CD4-positive, alpha-beta T cell treated with Interleukin-21 for 1 hour (primary cell): ENCODE measurements around the gene SAMD4B.
A peak's percentile ranks its signal among the peaks of the same experiment; 100 is the strongest.
"Not testable (repeated sequence)": the region's sequence is repeated elsewhere in the genome, so short reads cannot be mapped to it uniquely, and the experiment has no call there.

Experiments used
- DNase-seq: peaks from one replicate; pipeline ENCODE4 v3.0.0-alpha.2; 2020

SAMD4B gene

GRCh38 chr19:39341719-39342604 is at the start of gene SAMD4B:
TSS of gene SAMD4B (plus strand) at chr19:39342421. CDS start at chr19:39356894, 14,473 bp downstream.
- peak; percentile 99 for DNase-seq

DNA sequence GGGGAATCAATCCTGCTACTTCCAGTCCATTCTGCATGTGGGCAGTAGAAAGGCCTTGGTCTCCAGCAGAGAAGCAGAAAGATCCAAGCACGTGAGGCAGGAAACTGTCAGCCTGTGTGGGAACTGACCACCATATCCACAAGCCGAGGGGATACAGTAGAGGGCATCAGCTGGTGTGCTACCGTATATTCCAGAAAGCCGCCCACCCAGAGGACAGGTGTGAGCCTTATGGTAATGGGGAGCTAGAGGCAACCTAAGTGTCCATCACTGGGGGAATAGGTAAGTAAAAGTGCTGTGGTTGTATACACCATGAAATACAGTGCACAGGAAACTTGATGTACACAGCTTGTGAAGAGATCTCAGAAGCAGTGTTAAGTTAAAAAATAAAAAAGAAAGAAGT is 48.8 kb upstream of the SAMD4B start:
- no peak for DNase-seq

DNA sequence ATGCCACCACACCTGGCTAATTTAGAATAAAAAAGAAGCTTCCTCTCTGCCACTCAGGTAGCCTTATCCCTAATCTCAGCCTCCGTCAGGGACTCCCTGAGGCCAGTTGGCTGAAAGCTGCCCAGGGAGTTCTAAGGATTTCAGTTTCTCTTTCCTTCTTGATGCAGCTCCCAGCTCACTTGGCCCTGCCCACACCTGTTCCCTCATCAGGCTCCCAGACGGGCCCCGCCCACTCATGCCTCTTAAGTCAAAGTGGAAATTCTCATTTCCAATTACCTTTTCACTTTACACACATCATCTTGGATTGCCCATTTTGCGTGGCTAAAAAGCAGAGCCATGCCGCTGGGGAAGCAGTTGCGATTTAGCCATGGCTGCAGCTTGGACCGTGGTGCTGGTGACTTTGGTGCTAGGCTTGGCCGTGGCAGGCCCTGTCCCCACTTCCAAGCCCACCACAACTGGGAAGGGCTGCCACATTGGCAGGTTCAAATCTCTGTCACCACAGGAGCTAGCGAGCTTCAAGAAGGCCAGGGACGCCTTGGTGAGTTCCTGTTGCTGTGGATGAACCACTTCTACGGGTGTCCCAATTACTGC is 46.1 kb upstream of the SAMD4B start, which contains the start of gene IFNL1:
IFNL1 (plus strand) TSS at position 353 of the 591 bp plus-strand sequence; CDS start at position 368, 15 bp downstream.
- DNase-seq, result no peak

- no peak for DNase-seq
Observed at GRCh38 chr19:39296906-39297305, 45.3 kb upstream of the SAMD4B start.

- peak; percentile 72 for DNase-seq
Observed at GRCh38 chr19:39297931-39298634, 44.1 kb upstream of the SAMD4B start.

DNA sequence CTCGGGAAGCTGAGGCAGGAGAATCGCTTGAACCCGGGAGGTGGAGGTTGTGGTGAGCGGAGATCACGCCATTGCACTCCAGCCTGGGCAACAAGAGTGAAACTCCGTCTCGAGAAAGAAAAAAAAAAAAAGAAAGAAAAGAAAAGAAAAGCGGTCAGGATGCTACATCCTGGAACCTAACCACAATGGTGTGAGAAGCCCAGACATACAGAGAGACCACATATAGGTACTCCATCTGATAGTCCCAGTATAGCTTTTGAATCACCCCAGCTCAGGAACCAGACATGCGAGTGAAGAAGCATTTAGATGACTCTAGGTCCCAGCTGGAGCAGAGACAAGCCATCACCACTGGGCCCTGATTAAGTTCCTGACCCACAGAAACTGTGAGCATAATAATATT is 42.8 kb upstream of the SAMD4B start:
- DNase-seq, result peak; percentile 33

- no peak for DNase-seq
Observed at GRCh38 chr19:39299832-39300231, 42.4 kb upstream of the SAMD4B start.

- no peak for DNase-seq
Observed at GRCh38 chr19:39301021-39301420, 41.2 kb upstream of the SAMD4B start.

GRCh38 chr19:39301562-39301961 is 40.7 kb upstream of the SAMD4B start:
- DNase-seq, result no peak

DNA sequence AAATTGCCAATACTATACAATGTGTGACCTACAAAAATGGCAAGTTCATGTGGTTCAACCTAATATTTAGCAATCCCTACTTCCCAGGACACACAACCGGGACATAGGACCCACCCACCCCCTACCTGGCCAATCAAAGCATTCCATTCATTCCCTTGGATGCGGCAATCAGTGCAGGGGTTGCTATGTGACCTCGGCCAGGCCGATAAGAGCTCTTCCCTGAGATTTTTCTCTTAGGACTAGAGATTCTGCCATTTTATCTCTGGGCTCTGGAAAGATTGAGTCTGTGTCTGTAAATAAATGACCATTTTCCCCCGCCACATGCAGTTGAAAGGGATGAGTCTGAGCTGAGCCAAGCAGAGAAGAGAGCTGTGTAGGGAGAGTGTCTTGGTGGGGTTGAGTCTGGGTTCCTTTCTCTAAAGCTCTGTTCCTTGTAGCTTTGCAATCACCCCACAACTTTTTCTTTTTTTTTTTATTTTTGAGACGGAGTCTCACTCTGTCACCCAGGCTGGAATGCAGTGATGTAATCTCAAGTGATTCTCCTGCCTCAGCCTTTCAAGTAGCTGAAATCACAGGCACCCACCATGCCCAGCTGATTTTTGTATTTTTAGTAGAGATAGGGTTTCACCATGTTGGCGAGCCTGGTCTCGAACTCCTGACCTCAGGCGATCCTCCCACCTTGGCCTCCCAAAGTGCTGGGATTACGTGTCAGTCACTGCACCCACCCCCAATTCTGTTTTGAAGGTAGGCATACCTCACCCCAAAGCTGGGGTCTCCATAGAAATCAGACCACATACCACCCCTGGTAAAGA is 38.6 kb upstream of the SAMD4B start:
- no peak for DNase-seq

DNA sequence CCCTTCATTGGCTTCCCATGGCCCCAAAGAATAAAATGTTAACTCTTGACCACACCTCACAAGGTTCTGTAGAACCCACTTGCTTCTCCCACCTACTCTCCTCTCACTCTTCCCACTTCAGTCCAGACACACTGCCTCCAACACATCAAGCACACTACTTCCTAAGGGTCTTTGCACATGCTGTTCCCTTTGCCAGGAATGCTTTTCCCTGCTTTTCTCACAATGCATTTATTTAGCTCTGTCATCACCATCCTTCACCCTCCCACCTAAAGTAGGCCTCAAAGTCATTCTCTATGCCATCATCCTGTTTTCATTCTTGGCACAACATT is 38.1 kb upstream of the SAMD4B start:
- DNase-seq, result no peak

DNA sequence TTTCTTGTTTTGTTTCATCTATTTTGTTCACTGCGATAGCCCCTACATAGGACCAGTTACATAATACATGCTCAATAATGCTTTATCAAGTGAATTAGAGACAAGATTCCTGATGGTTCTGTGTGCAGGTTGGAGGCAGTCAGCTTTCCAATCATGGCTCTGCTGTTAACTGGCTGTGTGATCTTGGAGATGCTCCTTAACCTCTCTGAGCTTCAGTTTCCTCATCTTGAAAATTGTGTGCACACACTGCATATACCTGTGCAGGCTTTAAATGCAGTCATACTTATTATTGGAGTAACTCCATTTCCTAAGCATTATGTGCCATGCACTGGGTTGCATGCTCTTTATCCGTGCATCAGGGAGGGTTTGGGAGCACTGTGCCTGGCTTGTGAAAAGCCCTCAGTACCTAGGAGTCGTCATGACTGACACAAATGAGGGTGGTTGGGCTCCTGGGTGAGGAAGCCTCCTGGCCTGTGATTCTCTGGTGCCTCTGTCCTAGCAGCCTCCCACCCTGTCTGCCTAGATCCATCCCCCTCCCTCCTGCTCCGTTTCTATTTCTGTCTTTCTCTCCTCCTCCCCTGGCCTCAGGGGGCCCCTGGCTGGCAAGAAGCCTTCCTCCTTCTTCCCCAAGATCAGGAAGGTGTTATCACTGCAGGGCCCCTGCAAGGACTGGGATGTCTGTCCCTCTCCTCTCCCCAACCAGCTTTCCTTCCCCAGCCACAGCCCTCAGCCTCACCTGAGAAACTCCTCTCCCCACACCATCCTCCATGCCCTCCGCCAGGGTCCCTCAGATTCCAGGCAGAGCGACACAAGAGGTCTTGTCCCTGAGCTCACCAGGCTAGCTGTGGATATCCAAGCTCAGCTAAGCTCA is 37.3 kb upstream of the SAMD4B start:
- DNase-seq, result no peak

GRCh38 chr19:39306075-39306474 is 36.1 kb upstream of the SAMD4B start:
- DNase-seq, result no peak

DNA sequence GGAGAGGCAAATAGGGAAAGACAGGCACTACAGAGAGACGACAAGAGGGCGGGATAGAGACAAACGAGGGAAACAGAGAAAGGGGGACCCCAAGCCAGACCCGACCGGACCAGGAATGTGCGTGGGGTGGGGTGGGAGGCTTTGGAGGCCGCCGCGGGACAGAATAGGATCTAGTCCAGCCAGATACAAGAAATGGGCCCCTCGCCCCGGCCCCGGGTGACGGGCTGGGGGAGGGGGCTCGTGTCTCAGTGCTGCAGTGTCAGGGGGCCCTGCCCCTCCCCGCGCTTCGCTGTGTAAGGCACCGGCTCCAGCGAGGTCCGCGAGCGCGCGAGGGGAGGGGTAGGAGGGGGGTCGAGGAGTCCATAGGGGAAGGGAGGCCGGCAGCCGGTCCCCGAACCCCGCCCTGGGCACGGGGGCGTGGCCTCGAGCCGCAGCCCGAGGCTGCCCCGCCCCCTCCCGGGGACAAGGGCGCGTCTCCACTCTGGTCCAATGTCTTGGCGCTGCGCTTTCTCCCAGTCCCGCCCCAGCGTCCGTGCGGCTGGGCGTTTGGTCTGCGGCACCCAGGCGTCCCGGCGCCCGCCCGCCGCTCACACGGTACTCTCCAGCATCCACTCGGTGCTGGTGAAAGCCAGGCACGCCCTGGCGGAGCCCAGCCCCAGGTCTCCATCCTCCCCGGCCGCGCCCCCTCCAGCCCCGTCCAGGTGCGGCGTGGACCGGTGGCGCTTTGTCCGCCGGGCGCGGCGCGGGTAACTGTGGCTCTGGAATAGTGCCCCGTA is 35.0 kb upstream of the SAMD4B start:
- no peak for DNase-seq

- no peak for DNase-seq
Observed at GRCh38 chr19:39307822-39308530, 34.2 kb upstream of the SAMD4B start.

DNA sequence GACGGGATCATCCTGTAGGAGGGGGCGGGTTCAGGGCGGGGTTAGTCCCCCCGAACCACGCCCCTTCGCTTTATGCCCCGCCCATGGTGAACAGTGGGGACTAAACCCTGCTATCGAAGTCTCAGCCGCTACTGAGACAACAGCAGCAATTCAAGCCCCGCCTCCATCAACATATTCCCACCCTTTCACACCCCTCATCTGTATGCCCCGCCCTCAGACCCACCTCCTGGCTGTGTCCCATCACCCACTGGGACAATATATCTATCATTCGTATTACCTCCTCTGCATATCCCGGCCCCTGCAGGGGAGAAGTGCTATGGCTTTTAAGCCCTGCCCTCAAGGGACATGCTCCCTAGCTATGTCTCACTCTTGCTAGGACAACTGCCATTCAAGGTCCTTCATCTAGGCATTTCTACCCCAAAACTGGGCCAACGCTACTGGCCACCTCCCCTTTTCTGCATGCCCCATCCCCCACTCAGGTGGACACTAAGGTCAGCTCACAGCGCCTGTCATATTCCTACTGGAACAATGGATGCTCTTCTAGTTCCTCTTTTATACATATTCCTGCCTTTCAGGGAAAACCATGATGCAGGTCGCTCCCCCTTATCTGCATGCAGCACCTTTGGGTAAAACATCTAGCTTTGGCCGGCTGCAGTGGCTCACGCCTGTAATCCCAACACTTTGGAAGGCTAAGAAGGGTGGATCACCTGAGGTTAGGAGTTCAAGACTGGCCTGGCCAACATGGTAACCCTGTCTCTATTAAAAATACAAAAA is 33.5 kb upstream of the SAMD4B start:
- no peak for DNase-seq

DNA sequence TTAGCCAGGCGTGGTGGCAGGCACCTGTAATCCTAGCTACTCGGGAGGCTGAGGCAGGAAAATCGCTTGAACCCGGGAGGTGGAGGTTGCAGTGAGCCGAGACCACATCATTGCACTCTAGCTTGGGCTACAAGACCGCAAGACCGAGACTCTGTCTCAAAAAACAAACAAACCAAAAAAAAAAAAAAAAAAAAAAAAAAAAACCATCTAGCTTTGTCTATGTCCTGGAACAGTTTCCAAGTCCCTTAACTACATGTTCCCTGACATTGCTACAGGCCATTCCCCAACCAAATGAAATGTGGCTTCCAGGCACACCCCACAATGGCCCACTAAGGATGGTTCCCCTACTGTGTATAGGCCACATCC is 32.9 kb upstream of the SAMD4B start:
- DNase-seq, result not testable (repeated sequence)

- no peak for DNase-seq
Observed at GRCh38 chr19:39310558-39311311, 31.5 kb upstream of the SAMD4B start.
